OCI-LY1 (cell line): ENCODE results near the gene TSC22D4.
A peak's percentile ranks its signal among the peaks of the same experiment; 100 is the strongest.

Experiments used
- H2AFZ ChIP-seq: fragments of 200-600 bp; sonication (generic), shearing (Covaris generic); 2 replicates; pipeline ENCODE4 v1.6.0; 2014; ENCODE audit warnings: antibody characterized with exemption, mild to moderate bottlenecking, low read length
- H3F3A ChIP-seq: fragments of 200-600 bp; sonication (generic), shearing (Covaris generic); 2 replicates; pipeline ENCODE4 v1.6.0; 2014; ENCODE audit warnings: mild to moderate bottlenecking, antibody characterized with exemption, low read length, moderate library complexity; ENCODE audit not compliant: insufficient read depth
- H3K27ac ChIP-seq: fragments of 200-600 bp; sonication (generic); 2 replicates; pipeline ENCODE4 v1.5.1; 2014; ENCODE audit warnings: low read length, mixed run types, mild to moderate bottlenecking, low read depth; ENCODE audit not compliant: poor library complexity, severe bottlenecking
- H3K27me3 ChIP-seq: fragments of 200-600 bp; sonication (generic); 2 replicates; pipeline ENCODE4 v1.6.0; 2014; ENCODE audit warnings: antibody characterized with exemption, mild to moderate bottlenecking, low read length, moderate library complexity; ENCODE audit not compliant: insufficient read depth
- H3K36me3 ChIP-seq: fragments of 200-600 bp; sonication (generic); 2 replicates; pipeline ENCODE4 v1.6.1; 2014; ENCODE audit warnings: mild to moderate bottlenecking, antibody characterized with exemption, low read length, moderate library complexity, mixed read lengths; ENCODE audit not compliant: insufficient read depth
- H3K4me1 ChIP-seq: fragments of 200-600 bp; sonication (generic); 2 replicates; pipeline ENCODE4 v1.5.1; 2014; ENCODE audit warnings: mild to moderate bottlenecking, low read length, moderate library complexity; ENCODE audit not compliant: insufficient read depth, severe bottlenecking
- H3K4me2 ChIP-seq: fragments of 200-600 bp; sonication (generic), shearing (Covaris generic); 2 replicates; pipeline ENCODE4 v1.6.1; 2014; ENCODE audit warnings: low read length
- H3K4me3 ChIP-seq: fragments of 200-600 bp; sonication (generic); 2 replicates; pipeline ENCODE4 v1.5.1; 2014; ENCODE audit warnings: low read length, low read depth, mild to moderate bottlenecking, mixed read lengths; ENCODE audit not compliant: poor library complexity, severe bottlenecking
- H3K79me2 ChIP-seq: fragments of 200-600 bp; shearing (Covaris generic); 2 replicates; pipeline ENCODE4 v1.6.1; 2016; ENCODE audit warnings: mixed run types, low read length, mixed read lengths; ENCODE audit not compliant: insufficient read depth
- H3K9ac ChIP-seq: fragments of 200-600 bp; sonication (generic), shearing (Covaris generic); 2 replicates; pipeline ENCODE4 v1.6.1; 2014; ENCODE audit warnings: mild to moderate bottlenecking, low read length, mixed read lengths
- H3K9me2 ChIP-seq: fragments of 200-600 bp; sonication (generic), shearing (Covaris generic); 2 replicates; pipeline ENCODE4 v1.6.1; 2014; ENCODE audit warnings: low read depth, mild to moderate bottlenecking, low read length, mixed read lengths
- H3K9me3 ChIP-seq: fragments of 200-600 bp; shearing (Covaris generic); 2 replicates; pipeline ENCODE4 v1.6.1; 2014; ENCODE audit warnings: low read length, mixed read lengths
- H4K20me1 ChIP-seq: fragments of 200-600 bp; sonication (generic), shearing (Covaris generic); 2 replicates; pipeline ENCODE4 v1.6.0; 2016; ENCODE audit warnings: mild to moderate bottlenecking, low read length; ENCODE audit not compliant: insufficient read depth
- CTCF ChIP-seq: fragments of 200-600 bp; sonication (generic), shearing (Covaris generic); IDR thresholded peaks from 2 replicates; pipeline ENCODE4 v1.5.1; 2017; ENCODE audit warnings: mild to moderate bottlenecking, antibody characterized with exemption, low read length, moderate library complexity, mixed read lengths
- EZH2 ChIP-seq: fragments of 200-600 bp; sonication (generic), shearing (Covaris generic); IDR thresholded peaks from 2 replicates; pipeline ENCODE4 v1.8.0; 2017; ENCODE audit warnings: borderline replicate concordance, mixed run types, mild to moderate bottlenecking, antibody characterized with exemption, low read length, moderate library complexity, mixed read lengths

The TSC22D4 gene

GRCh38 chr7:100493476-100494264, 14.7 kb upstream of the TSC22D4 start:
- peak overlapping the region; percentile 6; the same call in 1 of the 2 replicates for H3K4me2 ChIP-seq
- no peak overlapping the region for H2AFZ ChIP-seq
- H3K36me3 ChIP-seq = no peaks in the 10 kb centered on the region
- no peak overlapping the region for H3K9ac ChIP-seq
- no peaks in the 10 kb centered on the region for H3K79me2 ChIP-seq
- no peaks in the 10 kb centered on the region for H4K20me1 ChIP-seq
- TF ChIP-seq EZH2 (no peak), CTCF (no peak)
- no peak overlapping the region for H3K4me3 ChIP-seq
- no peaks in the 10 kb centered on the region for H3F3A ChIP-seq
- H3K27me3 ChIP-seq = peaks cover 10% of the 10 kb centered on the region
- no peaks in the 10 kb centered on the region for H3K4me1 ChIP-seq
- no peaks in the 10 kb centered on the region for H3K9me3 ChIP-seq
- no peak overlapping the region for H3K27ac ChIP-seq
- no peaks in the 10 kb centered on the region for H3K9me2 ChIP-seq

GRCh38 chr7:100492738-100493475, 13.9 kb upstream of the TSC22D4 start:
- no peaks in the 10 kb centered on the region for H3K9me3 ChIP-seq
- H4K20me1 ChIP-seq = no peaks in the 10 kb centered on the region
- no peaks in the 10 kb centered on the region for H3K9me2 ChIP-seq
- peak overlapping the region; percentile 6; the same call in 1 of the 2 replicates for H3K4me2 ChIP-seq
- no peaks in the 10 kb centered on the region for H3K79me2 ChIP-seq
- H3K4me1 ChIP-seq = no peaks in the 10 kb centered on the region
- H3K36me3 ChIP-seq = no peaks in the 10 kb centered on the region
- H2AFZ ChIP-seq = no peak overlapping the region
- H3K9ac ChIP-seq = no peak overlapping the region
- no peak overlapping the region for H3K4me3 ChIP-seq
- H3K27me3 ChIP-seq = peaks cover 10% of the 10 kb centered on the region
- no peak overlapping the region for H3K27ac ChIP-seq
- no peak for TF ChIP-seq CTCF
- no peak for TF ChIP-seq EZH2
- no peaks in the 10 kb centered on the region for H3F3A ChIP-seq

GRCh38 chr7:100491192-100491578, 12.2 kb upstream of the TSC22D4 start:
- Histone ChIP-seq H3K9me2 (no peaks in the 10 kb centered on the region), H3K27ac (no peak overlapping the region), H3F3A (no peaks in the 10 kb centered on the region), H3K9ac (no peak overlapping the region), H3K36me3 (no peaks in the 10 kb centered on the region), H3K4me3 (no peak overlapping the region), H3K4me1 (no peaks in the 10 kb centered on the region), H4K20me1 (no peaks in the 10 kb centered on the region), H3K4me2 (no peak overlapping the region), H3K79me2 (no peaks in the 10 kb centered on the region), H3K9me3 (no peaks in the 10 kb centered on the region), H2AFZ (no peak overlapping the region), H3K27me3 (peaks cover 17% of the 10 kb centered on the region)
- TF ChIP-seq EZH2 (no peak), CTCF (no peak)
